Esophagus muscularis mucosa (tissue), 3 donors: Measurements from ENCODE around the gene E2F2.

Experiments used
- POLR2A ChIP-seq: fragments of 450-650 bp; IDR thresholded peaks from one replicate; pipeline ENCODE4 v1.6.1; 2017; ENCODE audit warnings: antibody characterized with exemption, moderate library complexity, mild to moderate bottlenecking, low read depth
- POLR2AphosphoS5 ChIP-seq, 2 donors: sonication (generic); formaldehyde crosslinking; IDR thresholded peaks; one replicate each; pipeline ENCODE4 v1.6.1; 2017; ENCODE audit warnings: antibody characterized with exemption in 2 of 2
- TF ChIP-seq, protein P1 (sequence below), 3 experiments: fragments of 200-600 bp in 2 of 3; fragments of 450-650 bp in 1 of 3; sonication (generic) in 2 of 3; IDR thresholded peaks; one replicate each; pipeline ENCODE4 v1.5.1; 2017 to 2019; ENCODE audit warnings: antibody characterized with exemption in 3 of 3, mild to moderate bottlenecking in 2 of 3, moderate library complexity in 1 of 3

DNA sequence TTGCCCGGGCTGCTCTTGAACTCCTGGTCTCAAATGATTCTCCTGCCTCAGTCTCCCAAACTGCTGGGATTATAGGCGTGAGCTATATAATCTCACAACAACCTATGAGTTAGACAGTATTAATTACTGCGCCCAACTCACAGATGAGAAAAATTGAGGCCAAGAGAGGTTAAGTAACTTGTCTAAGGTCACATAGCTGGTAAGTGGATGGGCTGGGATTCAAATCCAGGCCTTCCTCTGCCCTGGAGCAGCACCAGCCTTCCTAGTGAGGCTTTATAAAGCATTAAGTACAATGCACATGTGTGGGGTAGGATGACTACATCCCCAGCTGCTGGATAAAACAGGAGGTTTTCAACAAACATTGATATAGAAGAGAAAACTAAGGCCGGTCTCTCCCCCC is 15.1 kb downstream of the E2F2 start:
- TF ChIP-seq, protein P1, sequence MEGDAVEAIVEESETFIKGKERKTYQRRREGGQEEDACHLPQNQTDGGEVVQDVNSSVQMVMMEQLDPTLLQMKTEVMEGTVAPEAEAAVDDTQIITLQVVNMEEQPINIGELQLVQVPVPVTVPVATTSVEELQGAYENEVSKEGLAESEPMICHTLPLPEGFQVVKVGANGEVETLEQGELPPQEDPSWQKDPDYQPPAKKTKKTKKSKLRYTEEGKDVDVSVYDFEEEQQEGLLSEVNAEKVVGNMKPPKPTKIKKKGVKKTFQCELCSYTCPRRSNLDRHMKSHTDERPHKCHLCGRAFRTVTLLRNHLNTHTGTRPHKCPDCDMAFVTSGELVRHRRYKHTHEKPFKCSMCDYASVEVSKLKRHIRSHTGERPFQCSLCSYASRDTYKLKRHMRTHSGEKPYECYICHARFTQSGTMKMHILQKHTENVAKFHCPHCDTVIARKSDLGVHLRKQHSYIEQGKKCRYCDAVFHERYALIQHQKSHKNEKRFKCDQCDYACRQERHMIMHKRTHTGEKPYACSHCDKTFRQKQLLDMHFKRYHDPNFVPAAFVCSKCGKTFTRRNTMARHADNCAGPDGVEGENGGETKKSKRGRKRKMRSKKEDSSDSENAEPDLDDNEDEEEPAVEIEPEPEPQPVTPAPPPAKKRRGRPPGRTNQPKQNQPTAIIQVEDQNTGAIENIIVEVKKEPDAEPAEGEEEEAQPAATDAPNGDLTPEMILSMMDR (IDR thresholded peaks at IDR 0.05): no peak
- TF ChIP-seq POLR2AphosphoS5 (IDR thresholded peaks at IDR 0.05) (no peak), POLR2A (no peak)
